Forelimb muscle (tissue), 1 donor: ENCODE data around the gene CHPF. TPM values are rescaled to one million over a fixed set of nuclear protein-coding genes. Genes with fewer than 3 reads are reported as not detected.

Source experiments
- DNase-seq: peaks from one replicate; pipeline ENCODE4 v3.0.0-alpha.2; 2013; ENCODE audit warnings: low read depth
- polyA plus RNA-seq: library from polyadenylated mRNA; unstranded; fragments of 120-200 nt; gene quantifications from one replicate; pipeline ENCODE4 v1.2.1, GENCODE V29; 2013; ENCODE audit not compliant: insufficient read length

The CHPF gene, protein sequence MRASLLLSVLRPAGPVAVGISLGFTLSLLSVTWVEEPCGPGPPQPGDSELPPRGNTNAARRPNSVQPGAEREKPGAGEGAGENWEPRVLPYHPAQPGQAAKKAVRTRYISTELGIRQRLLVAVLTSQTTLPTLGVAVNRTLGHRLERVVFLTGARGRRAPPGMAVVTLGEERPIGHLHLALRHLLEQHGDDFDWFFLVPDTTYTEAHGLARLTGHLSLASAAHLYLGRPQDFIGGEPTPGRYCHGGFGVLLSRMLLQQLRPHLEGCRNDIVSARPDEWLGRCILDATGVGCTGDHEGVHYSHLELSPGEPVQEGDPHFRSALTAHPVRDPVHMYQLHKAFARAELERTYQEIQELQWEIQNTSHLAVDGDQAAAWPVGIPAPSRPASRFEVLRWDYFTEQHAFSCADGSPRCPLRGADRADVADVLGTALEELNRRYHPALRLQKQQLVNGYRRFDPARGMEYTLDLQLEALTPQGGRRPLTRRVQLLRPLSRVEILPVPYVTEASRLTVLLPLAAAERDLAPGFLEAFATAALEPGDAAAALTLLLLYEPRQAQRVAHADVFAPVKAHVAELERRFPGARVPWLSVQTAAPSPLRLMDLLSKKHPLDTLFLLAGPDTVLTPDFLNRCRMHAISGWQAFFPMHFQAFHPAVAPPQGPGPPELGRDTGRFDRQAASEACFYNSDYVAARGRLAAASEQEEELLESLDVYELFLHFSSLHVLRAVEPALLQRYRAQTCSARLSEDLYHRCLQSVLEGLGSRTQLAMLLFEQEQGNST
- 50.8 TPM for polyA plus RNA-seq

DNA sequence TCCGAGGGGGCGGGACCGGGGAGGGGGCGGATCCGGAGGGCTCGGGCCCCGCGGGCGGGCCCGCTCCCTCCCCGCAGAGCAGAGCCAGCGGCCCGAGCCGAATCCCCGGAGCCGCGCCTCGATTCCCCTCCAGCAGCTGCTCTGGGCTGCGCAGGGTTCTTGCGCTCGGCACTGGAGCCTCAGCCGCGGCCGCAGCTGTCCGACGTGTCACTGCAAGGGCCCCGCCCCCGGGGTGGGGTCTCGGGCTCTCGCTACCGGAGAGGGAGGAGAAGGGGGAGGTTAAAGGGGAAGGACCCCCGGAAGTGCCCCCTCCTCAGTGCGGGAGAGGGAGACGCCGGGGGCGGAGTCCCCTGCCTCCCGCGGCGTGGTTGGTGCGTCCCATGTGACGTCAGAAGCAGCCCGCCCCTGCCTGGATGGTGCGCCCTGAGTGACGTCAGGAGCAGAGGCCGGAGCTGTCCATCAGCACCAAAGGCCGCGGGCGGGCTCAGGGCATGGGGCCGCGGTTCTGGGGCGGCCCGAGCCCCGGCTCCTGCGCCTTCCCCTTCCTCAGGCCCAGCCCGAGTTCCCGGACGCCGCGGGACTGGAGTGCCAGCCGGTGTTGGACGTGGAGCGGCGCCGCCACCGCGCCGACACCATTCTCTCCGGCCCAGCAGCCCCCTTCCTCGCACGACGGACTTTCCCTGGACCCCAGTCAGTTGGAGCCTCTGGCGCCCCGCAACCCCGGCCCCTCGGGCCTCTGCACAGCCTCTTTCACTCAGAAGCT lies at the start of gene CHPF, which contains the start of gene TMEM198:
Gene CHPF (minus strand): TSS at position 214 of the 763 bp plus-strand sequence. CDS start 271 bp downstream, outside the sequence.
Gene TMEM198 (plus strand): TSS at position 433 of the 763 bp plus-strand sequence. CDS start 700 bp downstream, outside the sequence.
- DNase-seq = peak; percentile 94

DNA sequence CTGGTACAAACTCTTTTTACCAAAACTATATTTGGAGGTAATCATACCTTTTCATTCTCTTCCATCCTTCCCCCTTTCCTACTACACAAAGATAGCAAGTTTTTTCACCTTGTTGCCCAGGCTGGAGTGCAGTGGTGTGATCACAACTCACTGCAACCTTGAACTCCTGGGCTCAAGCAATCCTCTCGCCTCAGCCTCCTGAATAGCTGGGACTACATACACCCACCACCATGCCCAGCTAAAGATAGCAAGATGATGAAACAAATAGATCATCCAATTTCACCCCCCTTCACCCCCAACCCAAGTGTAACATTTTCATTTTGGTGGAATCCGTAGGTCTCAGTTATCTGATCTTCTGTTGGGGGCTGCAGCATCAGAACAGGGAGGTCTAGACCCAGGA lies 49.5 kb upstream of the CHPF start:
- no peak for DNase-seq

DNA sequence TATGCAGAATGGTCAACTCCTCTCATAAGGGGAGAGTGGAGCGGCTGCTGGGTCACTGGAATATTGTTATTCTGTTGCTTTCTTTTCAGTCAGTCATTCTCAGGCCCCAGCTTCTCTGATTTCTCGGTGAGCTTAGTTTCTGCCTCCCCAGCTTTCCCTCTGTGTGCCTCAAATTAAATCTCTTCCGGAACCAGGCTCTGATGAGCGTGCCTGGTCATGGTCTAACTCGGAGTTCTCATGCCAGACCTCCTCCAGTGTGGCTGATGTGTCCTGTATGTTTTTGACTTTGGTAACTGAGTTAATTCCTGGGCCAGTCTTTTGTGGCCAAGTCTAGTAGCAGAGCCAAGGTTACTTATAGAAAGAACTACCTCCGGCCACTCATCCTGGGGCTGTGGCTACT lies 49.1 kb upstream of the CHPF start:
- DNase-seq = no peak

DNA sequence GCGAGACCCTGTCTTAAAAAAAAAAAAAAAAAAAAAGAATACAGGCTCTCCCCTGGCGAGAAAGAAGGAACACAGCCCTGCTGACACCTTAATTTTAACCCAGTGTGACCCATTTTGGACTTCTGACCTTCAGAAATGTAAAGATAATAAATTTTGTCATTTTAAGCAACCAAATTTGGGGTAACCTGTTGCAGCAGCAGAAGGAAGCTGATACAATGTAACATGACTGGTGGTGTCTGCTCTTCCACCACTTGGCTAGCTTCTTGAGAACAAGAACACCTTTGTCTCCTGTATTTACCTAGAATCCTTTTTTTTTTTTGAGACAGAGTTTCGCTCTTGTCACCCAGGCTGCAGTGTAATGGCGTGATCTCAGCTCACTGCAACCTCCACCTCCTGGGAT lies 47.5 kb upstream of the CHPF start:
- DNase-seq = no peak

DNA sequence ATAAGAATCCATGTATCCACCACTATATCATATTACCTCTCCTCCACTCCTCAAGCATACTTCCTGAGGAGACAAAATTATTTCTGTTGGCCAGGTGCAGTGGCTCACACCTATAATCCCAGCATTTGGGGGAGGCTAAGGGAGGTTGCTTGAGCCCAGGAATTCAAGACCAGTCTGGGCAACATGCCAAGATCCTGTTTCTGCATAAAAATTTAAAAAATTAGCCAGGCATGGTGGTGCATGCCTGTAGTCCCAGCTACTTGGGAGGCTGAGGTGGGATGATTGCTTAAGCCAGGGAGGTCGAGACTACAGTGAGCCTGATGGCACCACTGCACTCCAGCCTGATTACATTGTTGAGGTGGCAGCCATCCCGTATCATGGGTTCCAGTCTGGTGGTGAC lies 37.7 kb upstream of the CHPF start:
- DNase-seq = no peak

DNA sequence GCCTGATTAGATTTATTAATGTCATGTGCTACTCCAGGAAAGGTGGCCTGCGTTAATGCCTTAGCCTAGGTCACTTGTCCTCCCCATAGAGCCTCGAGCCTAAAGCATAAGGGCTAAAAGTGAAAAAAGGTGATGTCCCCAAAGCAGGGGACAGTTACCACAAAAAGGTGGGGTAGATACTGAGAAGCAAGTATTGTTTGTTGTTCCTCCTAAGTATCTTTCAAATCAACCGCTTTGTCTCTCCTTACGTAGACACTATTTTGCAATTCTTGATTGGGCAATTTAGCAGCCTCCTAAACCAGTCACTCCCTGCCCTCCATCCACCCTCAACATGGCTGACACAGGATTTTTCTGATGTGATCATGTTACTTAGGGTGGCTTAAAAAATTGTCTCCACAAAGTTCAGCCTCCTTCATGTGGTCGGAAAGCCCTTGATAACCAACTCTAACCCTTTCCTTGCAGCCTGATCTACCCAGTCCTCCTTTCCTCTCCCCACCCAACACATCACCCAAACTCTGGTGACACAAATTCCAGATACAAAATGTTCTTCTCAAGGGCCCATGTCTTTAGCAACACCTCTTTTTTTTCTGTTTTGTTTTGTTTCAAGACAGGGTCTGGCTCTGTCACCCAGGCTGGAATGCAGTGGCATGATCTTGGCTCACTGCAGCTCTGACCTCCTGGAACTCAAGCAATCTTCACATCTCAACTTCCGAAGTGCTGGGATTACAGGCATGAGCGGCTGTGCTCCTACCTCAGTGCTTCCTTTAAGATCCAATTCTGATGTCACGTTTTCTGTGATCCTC lies 35.4 kb upstream of the CHPF start:
- no peak for DNase-seq

DNA sequence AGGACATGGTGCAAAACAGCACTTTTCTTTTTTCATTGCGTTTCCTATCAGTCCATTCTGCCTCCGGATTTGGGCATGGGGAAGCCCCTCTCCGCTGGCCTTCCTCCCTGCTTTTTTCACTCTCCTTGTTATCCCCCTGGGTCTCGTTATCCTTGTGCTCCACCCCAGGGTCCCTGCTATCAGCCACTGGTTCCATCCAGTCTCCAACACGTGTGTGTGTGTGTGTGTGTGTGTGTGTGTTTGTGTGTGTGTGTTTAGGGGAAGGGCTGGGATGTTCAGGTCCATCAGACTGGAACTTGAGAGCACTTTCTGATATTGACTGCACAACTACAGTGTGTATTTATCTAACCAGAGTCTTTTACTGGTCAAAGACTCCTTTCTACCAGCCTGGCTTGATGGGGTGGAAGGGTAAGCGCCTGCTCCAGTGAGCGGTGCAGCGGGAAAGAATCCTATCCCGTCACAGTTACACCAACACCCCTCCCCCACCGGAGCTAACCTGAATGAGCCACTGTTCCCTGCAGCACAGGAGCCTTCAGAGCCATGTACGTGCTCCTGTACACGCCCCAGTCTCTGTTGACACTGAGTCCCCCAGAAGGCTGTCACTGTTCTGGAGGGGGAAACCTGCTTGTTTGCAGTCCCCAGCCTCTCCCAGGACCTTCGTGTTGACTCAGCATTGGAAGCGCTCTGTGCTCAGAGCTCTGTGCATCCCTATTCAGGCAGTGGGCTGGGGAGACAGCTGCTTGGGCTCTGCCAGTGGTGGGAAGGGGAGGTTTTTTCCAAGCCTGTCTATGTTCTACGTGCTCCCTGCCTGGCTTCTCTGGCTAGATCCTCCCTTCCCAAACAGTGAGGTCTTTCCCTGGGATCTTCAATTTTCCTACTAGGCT lies 33.1 kb upstream of the CHPF start:
- DNase-seq = no peak

DNA sequence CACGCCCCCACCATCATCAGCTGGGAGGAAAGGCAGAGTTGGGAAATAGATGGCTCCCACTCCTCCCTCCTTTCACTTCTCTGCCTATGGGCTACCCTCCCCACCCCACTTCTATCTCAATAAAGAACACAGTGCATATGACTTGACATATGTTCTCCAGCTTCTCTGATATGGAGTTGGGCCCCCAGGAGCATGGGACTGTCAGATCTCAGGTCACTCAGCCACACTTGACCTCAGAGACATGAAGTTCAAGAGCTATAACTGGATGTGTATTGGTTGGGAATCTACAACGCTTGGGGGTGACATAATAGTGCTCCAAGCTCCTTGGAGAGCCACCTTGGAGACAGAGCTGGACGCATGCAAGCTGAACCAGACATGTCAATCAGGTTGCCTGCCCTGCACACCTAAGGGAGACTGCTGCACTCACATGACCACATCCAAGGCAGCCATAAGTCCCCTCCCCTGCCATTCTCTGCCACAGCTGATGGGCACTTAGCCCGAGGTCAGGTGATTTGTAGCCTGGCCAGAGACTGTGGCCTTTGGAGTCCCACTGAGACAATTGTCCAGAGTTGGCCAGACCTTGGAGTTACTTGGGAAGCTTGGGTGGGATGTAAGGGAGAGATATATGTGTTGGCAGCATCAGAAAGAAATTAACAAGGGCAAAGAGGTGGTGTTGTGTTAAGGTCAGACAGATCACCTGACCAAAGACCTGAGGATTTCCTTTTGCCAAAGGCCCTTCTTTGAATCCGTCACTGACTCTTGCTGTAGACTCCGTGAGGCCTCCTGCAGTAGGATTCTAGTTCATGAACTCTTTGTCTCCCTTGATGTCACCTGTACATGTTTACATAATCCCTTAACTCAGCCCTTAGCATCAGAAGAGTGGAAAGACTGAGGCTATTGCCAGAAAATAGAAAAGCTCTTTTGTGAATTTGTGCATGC lies 32.2 kb upstream of the CHPF start:
- no peak for DNase-seq

DNA sequence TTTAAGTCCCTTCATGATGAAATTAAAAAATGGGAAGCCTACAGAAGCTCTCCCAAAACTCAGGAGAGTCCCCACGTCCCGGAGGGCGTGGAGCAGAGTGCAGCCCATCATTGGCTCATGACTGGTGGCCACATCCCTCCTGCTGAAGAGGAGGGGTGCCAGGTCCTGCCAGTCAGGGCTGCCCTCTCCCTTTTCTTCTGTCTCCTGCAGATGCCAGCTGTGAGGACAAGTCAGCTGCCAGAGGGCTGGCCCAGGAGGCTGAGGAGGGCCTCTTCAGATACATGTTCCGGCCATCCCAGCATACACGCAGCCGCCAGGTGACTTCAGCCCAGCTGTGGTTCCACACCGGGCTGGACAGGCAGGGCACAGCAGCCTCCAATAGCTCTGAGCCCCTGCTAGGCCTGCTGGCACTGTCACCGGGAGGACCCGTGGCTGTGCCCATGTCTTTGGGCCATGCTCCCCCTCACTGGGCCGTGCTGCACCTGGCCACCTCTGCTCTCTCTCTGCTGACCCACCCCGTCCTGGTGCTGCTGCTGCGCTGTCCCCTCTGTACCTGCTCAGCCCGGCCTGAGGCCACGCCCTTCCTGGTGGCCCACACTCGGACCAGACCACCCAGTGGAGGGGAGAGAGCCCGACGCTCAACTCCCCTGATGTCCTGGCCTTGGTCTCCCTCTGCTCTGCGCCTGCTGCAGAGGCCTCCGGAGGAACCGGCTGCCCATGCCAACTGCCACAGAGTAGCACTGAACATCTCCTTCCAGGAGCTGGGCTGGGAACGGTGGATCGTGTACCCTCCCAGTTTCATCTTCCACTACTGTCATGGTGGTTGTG lies 31.1 kb upstream of the CHPF start:
- DNase-seq = no peak

DNA sequence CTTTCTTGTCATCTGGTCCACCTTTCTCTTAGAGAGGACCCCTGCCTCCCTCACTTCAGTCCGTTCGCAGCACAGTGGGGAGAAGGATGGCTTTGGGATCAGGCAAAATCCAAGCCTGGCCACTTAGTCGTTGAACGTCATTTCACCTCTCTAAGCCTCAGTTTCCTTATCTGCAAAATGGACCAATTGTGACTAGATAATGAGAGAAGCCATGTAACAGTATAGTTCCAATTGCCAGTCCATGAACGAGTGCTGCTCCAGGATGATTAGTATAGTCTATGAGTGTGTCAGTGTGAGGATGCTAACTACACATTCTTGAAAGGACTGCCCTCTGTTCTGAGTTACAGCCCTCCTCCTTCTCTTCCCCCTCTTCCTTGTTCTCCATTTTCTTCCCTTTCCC lies 29.6 kb upstream of the CHPF start:
- no peak for DNase-seq

DNA sequence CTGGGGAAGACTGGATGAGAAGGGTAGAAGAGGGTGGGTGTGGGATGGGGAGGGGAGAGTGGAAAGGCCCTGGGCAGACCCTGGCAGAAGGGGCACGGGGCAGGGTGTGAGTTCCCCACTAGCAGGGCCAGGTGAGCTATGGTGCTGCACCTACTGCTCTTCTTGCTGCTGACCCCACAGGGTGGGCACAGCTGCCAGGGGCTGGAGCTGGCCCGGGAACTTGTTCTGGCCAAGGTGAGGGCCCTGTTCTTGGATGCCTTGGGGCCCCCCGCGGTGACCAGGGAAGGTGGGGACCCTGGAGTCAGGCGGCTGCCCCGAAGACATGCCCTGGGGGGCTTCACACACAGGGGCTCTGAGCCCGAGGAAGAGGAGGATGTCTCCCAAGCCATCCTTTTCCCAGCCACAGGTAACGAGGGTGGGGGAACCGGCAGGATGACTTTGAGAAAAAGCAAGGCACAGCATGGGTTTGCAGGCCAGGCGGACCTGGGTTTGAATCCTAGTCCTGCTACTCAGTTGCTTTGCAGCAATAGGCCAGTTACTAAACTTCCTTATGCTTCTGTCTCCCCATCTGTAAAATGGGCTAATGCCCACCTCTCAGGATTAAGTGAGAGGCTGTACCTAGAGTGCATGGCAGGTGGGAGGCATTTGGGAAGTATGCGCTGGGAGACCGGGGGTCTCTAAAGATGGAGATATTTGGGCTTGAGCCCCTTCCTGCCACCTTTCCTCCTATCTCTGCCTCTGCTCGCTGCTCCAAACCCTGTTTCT lies 28.8 kb upstream of the CHPF start, which contains the start of gene INHA:
Gene INHA (plus strand): TSS at position 74 of the 765 bp plus-strand sequence. CDS start 65 bp downstream, at position 139.
- no peak for DNase-seq

DNA sequence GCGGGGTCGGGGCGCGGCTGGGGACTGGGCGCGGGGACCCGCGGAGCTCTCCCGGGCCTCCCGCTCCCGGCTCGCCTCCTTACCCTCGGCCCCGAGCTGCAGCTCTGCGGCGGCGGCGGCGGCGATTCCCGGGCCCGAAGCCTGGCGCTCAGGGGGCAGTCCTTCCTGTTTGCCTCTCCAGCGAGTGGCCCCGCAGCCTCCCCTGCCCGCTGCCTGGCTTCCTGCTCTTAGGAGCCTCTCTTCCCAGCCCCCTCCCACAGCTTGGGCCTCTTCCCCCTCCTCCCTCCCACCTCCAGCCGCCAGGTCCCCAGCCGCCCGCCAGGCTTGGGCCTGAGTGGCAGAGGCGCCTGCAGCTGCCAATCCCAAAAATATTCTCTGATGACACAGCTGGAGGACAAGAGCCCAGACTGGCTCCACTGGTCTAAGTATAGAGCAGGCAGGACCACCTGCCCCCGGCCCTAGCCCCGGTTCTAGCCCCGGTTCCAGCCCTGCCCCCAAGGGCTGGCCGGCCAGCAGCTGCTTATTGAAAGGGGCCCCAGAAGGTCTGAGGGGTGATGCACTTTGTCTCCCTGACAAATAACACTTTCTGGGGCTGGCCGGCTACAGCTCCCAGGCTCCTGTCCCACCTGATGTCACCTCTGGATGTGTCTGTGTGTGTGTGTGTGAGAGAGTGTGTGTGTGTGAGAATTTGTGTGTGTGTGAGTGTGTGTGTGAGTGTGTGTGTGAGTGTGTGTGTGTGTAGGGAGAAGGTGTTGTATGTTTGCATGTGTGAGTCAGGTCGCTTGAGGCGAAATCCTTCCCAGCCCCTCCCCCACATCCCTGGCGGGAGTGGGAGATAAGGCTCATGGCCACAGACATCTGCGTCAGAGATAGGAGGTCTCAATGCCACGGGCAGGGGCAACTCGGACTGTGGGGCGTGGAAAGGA lies 28.0 kb upstream of the CHPF start, which contains the start of gene OBSL1:
Gene OBSL1 (minus strand): TSS at position 229 of the 926 bp plus-strand sequence. CDS start 307 bp downstream, outside the sequence.
- DNase-seq = no peak

DNA sequence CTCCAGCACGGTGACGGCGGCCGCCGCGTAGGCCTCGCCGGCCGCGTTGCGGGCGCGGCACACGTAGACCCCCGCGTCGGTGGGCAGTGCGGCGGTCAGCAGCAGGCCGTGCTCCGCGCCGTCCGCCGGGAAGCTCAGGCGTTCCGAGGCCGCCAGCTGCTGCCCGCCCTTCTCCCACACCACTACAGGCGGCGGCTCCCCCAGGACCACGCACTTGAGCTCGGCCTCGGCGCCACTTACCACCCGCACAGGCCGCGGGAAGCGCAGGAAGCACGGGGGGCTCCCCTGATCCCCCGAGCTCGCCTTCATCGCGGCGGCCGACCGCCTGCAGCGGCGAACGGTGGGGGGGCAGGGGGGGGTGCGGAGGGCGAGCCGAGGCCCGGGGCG lies 27.3 kb upstream of the CHPF start:
- no peak for DNase-seq

DNA sequence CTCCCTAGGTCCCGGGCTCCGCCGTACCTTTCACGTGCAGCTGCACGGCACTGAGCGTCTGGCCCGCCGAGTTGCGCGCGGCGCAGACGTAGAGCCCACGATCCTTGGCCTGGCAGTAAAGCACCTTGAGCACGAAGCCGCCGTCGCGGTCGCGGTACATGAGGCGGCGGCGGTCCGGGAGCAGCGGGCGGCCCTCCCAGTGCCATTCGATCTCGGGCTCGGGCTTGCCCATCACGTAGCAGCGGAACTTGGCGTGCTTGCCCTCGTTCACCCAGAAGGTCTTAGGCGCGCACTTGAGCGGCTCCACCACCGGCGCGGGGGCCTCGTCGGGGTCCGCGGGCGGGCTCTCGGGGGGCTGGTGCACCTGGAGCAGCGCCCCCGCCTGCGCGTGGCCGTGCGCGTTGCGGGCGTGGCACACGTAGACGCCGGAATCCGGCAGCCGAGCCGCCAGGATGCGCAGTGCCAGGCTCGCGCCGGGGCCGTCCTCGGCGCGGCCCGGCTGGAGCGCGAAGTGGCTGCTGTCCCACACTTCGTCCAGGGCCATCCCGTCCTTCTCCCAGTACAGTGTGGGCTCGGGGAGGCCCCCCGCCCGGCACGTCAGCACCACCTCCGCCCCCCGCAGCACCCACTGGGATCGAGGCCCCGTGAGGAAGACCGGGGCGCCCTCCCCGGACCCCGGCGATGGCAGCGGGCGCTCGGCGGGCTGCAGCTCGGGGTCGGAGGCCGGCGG lies 26.8 kb upstream of the CHPF start:
- DNase-seq = no peak

DNA sequence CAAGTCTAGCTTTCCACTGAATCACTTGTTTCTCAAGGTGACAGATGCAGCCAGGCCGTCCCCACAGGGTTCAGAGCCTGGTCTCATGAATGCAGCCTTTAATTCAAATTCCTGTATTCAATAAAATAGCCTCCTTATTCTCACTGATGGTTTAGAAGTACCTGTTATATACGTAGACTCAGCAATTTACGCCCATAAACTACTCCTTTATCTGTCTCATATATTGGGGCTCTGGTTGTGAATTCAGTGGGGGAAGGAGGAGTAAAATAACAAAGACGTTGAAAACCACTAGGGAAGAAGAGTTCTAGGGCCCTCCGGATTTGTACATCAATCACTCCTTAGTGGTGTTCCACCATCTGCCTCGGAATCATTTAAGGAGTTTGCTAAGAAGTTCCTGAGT lies 26.0 kb upstream of the CHPF start:
- no peak for DNase-seq
